BE2C (cell line): Measurements from ENCODE around the gene ESYT1.

Source experiments
- DNase-seq: peaks from one replicate; pipeline ENCODE4 v3.0.0-alpha.2; 2020
- H3K27me3 ChIP-seq: fragments of 250-450 bp; sonication (Bioruptor Pico); 2 replicates; pipeline ENCODE4 v1.5.1; 2020; ENCODE audit warnings: mild to moderate bottlenecking
- H3K36me3 ChIP-seq: fragments of 250-450 bp; sonication (Bioruptor Pico); 2 replicates; pipeline ENCODE4 v1.5.1; 2020; ENCODE audit warnings: mild to moderate bottlenecking
- H3K4me1 ChIP-seq: fragments of 250-450 bp; sonication (Bioruptor Pico); 2 replicates; pipeline ENCODE4 v1.5.1; 2020
- H3K4me3 ChIP-seq: 2 replicates; pipeline ENCODE4 v1.5.1; 2011; ENCODE audit warnings: low read depth, low read length
- H3K9me3 ChIP-seq: fragments of 250-450 bp; sonication (Bioruptor Pico); 2 replicates; pipeline ENCODE4 v1.5.1; 2020
- CTCF ChIP-seq: IDR thresholded peaks from 2 replicates; pipeline ENCODE4 v1.5.1; 2012; ENCODE audit warnings: mild to moderate bottlenecking, low read depth, low read length

The ESYT1 gene

GRCh38 chr12:56160894-56161689 is 33.0 kb downstream of the ESYT1 start:
- Histone ChIP-seq H3K9me3 (no peaks in the 10 kb centered on the region), H3K36me3 (peaks cover 58% of the 10 kb centered on the region), H3K27me3 (no peaks in the 10 kb centered on the region; the same call in 1 of the 2 replicates), H3K4me1 (no peaks in the 10 kb centered on the region; the same call in 1 of the 2 replicates), H3K4me3 (no peak overlapping the region; the same call in 1 of the 2 replicates)
- DNase-seq: no peak
- TF ChIP-seq CTCF: no peak

- no peak for TF ChIP-seq CTCF
- H3K9me3 ChIP-seq: no peaks in the 10 kb centered on the region
- DNase-seq: no peak
- no peaks in the 10 kb centered on the region; the same call in 1 of the 2 replicates for H3K27me3 ChIP-seq
- peaks cover 62% of the 10 kb centered on the region for H3K36me3 ChIP-seq
- H3K4me3 ChIP-seq: no peak overlapping the region
- no peaks in the 10 kb centered on the region; the same call in 1 of the 2 replicates for H3K4me1 ChIP-seq
Observed at GRCh38 chr12:56161690-56162351, 33.8 kb downstream of the ESYT1 start.

- DNase-seq: no peak
- no peaks in the 10 kb centered on the region for H3K9me3 ChIP-seq
- no peaks in the 10 kb centered on the region; the same call in 1 of the 2 replicates for H3K4me1 ChIP-seq
- H3K36me3 ChIP-seq: peaks cover 67% of the 10 kb centered on the region
- no peaks in the 10 kb centered on the region; the same call in 1 of the 2 replicates for H3K27me3 ChIP-seq
- no peak for TF ChIP-seq CTCF
- H3K4me3 ChIP-seq: no peak overlapping the region
Observed at GRCh38 chr12:56162468-56163290, 34.6 kb downstream of the ESYT1 start.

GRCh38 chr12:56163533-56164344 is 35.7 kb downstream of the ESYT1 start:
- peaks cover 74% of the 10 kb centered on the region for H3K36me3 ChIP-seq
- no peak for TF ChIP-seq CTCF
- H3K9me3 ChIP-seq: no peaks in the 10 kb centered on the region
- DNase-seq: no peak
- H3K4me1 ChIP-seq: no peaks in the 10 kb centered on the region; the same call in 1 of the 2 replicates
- H3K27me3 ChIP-seq: no peaks in the 10 kb centered on the region; the same call in 1 of the 2 replicates
- H3K4me3 ChIP-seq: no peak overlapping the region

DNA sequence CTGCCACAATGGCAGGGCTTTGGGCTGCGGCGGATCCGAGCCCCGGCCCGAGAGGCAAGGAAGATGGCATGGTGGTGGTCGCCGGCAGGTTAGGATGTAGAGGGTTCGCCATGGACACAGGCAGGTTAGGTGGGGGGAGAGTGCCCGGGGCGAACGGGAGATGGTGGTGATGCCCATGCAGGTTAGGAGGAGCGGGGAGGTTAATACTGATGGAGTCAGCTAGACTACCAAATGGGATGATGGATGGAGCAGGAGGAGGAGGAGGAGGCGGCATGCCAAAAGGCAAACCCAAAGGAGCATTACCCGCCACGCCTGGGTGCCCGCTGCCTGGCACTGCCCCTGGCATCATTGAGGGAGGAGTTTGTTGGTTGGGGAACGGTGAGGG is 36.3 kb downstream of the ESYT1 start:
- TF ChIP-seq CTCF: no peak
- H3K36me3 ChIP-seq: peaks cover 79% of the 10 kb centered on the region
- DNase-seq: no peak

More for the DNA sequence above, 36.3 kb downstream of the ESYT1 start:
- Histone ChIP-seq H3K27me3 (no peaks in the 10 kb centered on the region; the same call in 1 of the 2 replicates), H3K4me3 (no peak overlapping the region), H3K9me3 (no peaks in the 10 kb centered on the region), H3K4me1 (no peaks in the 10 kb centered on the region; the same call in 1 of the 2 replicates)
